PC-3 (cell line): ENCODE results near the gene IL31.
"Not testable (repeated sequence)": the region's sequence is repeated elsewhere in the genome, so short reads cannot be mapped to it uniquely, and the experiment has no call there.

Experiments used
- EZH2 ChIP-seq: fragments of 300-600 bp; sonication (generic); IDR thresholded peaks from one replicate; pipeline ENCODE4 v1.6.1; 2017; ENCODE audit warnings: antibody characterized with exemption, mild to moderate bottlenecking, low read length; ENCODE audit not compliant: unreplicated experiment
- TF ChIP-seq, protein P1 (sequence below): fragments of 300-600 bp; sonication (generic); conservative IDR thresholded peaks from 2 replicates; pipeline ENCODE4 v1.5.1; 2017; ENCODE audit warnings: antibody characterized with exemption, low read depth, mild to moderate bottlenecking, low read length

DNA sequence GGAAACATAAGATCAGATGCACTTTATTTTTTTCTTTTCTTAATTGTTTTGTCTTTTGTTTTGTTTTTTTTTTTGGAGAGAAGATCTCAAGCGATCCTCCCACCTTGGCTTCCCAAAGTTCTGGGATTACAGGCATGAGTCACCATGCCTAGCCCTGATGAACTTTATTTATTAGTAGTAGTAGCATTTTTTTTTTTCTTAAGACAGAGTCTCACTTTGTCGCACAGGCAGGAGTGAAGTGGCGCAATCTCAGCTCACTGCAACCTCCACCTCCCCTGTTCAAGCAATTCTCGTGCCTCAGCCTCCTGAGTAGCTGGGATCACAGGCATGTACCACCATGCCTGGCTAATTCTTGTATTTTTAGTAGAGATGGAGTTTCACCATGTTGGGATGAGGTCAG is 2.5 kb upstream of the IL31 start:
- TF ChIP-seq, protein P1, sequence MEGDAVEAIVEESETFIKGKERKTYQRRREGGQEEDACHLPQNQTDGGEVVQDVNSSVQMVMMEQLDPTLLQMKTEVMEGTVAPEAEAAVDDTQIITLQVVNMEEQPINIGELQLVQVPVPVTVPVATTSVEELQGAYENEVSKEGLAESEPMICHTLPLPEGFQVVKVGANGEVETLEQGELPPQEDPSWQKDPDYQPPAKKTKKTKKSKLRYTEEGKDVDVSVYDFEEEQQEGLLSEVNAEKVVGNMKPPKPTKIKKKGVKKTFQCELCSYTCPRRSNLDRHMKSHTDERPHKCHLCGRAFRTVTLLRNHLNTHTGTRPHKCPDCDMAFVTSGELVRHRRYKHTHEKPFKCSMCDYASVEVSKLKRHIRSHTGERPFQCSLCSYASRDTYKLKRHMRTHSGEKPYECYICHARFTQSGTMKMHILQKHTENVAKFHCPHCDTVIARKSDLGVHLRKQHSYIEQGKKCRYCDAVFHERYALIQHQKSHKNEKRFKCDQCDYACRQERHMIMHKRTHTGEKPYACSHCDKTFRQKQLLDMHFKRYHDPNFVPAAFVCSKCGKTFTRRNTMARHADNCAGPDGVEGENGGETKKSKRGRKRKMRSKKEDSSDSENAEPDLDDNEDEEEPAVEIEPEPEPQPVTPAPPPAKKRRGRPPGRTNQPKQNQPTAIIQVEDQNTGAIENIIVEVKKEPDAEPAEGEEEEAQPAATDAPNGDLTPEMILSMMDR: not testable (repeated sequence)
- not testable (repeated sequence) for TF ChIP-seq EZH2
